HG02938 (cell line): ENCODE results near the gene IMPDH2.

Source experiments
- ATAC-seq: cut with Tn5 transposase; IDR thresholded peaks from one replicate; pipeline ENCODE4 v1.9.1; 2021; ENCODE audit warnings: mild to moderate bottlenecking, moderate library complexity; ENCODE audit not compliant: unreplicated experiment

Gene IMPDH2

DNA sequence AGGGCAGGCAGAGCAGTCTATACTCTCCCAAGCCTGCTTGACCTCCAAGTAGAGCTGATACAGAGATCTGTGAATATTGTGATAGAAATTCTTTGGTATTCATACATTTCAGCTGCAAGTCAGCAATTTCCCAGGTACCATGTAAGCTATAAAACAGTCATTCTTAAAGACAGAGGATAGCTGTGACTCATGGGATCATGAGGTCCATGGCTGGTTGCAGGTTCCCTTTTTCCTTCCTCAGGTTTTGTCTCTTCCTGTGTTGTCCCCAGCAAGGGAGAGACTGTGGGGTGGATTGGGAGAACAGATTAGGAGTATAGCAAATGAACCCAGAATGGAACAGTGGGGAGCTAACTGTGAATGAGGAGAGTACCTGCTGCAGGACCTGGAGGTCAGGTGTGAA is 44.5 kb downstream of the IMPDH2 start:
- ATAC-seq = no peak

DNA sequence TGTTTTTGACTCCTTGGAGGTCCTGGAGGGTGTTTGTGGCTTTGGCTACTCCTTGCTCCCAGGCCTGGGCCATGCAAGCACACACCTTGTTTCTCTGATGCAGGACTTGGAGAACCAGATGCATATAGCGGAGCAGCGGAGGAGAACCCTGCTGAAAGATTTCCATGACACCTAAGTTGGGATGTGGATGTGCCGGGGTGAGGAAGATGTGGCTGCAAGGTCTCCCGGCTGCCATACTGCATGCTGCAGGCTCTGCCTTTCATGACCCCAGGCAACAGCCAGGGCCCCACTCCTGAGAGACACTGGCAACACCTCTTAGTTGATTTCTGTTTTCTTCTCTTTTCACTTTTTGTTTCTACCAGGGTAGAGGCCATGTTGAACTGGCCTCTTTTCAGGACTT is 46.1 kb downstream of the IMPDH2 start:
- no peak for ATAC-seq

DNA sequence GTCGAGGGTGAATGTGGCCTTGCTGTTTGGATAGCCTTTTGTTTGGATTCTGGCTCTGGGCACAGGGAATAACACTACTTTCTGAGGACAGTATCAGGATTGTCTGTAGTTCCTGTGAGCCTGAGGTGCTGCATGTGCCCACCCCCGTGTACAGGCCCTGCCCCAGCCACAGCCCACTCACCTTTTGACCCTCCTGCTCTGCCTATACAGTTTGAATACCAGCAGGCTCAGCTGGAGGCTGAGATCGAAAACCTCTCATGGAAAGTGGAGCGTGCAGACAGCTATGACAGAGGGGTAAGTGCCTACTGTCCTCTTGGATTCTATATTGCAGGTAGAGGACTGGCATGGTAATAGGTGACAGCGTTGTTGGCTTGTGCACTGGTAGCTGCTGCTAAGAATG is 46.5 kb downstream of the IMPDH2 start:
- ATAC-seq = no peak

DNA sequence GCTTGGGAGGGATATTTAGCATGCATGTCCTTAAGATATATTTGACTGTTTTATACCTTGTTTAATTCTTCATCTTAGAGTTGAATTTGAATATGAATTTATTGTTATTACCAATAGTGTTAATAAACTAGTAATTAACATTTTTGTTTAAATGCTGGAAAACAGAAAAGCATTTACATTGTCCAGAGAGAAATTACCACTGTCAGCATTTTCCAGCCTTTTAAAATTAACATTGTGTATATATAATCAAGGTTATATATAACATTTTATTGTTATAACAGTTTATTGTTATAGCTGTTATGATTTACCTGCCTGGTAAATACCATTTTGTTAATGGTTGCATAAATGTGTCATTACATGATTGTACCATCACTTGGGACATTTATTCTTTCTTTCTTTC is 47.2 kb downstream of the IMPDH2 start:
- ATAC-seq = no peak

DNA sequence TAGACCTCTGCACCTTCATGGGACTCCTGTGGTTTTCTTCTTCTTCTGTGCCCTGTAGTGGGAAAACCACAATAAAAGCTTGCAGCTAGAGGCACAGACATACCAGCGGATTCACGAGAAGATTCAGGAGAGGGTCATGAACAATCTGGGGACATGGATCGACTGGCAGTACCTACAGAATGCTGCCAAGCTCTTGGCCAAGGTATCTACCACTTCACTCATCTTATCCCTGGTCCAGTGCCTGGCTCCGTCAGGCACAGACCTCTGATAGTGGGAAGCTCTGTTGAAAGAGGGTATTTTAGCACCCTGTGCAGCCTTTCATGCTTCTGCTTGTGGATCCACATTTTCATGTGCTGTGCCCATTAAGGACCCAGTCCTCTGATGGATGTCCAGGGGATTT is 48.9 kb downstream of the IMPDH2 start:
- no peak for ATAC-seq

DNA sequence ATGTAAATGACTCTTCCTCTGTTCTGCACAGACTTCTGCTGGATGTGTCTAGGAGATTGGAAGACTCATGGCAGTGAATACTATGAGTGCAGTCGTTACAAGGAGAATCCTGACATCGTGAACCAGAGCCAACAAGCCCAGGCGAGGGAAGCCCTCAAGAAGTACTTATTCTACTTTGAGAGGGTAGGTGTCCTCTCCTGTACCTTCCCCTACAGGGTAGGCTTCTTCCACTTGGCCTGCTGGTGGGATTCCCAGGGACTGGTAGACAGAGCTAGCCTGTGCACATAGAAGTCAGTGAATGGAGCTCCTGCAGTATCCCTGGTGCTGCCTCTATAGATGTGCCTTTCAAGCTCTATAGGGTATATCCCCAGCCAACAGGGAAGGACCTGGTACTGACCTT is 49.7 kb downstream of the IMPDH2 start:
- no peak for ATAC-seq
